ENCODE data around the gene TCF23.

DNA sequence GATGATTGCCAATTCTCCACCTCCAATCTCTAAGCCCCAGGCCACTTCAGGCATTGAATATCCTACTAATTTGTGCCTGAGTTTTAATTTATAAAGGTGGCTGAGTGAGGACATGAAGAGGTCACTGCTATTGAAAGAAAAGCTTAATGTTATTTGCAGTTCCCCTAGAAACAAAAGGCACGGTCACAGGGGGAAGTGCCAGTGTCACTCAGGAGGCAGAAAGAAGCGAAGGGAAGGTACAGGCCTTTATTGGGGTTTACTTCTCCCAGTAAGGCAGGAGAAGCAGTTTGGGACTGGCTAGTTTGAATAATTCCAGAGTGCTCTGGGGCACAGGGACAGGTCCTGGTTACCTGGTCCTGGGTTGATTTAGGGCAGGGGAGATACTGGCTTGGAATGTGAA, 26.9 kb upstream of the TCF23 start:
- TF ChIP-seq, protein P1, sequence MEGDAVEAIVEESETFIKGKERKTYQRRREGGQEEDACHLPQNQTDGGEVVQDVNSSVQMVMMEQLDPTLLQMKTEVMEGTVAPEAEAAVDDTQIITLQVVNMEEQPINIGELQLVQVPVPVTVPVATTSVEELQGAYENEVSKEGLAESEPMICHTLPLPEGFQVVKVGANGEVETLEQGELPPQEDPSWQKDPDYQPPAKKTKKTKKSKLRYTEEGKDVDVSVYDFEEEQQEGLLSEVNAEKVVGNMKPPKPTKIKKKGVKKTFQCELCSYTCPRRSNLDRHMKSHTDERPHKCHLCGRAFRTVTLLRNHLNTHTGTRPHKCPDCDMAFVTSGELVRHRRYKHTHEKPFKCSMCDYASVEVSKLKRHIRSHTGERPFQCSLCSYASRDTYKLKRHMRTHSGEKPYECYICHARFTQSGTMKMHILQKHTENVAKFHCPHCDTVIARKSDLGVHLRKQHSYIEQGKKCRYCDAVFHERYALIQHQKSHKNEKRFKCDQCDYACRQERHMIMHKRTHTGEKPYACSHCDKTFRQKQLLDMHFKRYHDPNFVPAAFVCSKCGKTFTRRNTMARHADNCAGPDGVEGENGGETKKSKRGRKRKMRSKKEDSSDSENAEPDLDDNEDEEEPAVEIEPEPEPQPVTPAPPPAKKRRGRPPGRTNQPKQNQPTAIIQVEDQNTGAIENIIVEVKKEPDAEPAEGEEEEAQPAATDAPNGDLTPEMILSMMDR (IDR thresholded peaks at IDR 0.05), result no peak
- TF ChIP-seq POLR2A (IDR thresholded peaks at IDR 0.05), result no peak

Measured in lower leg skin (tissue), 3 donors.